Cerebellar cortex (tissue), 1 donor: Measurements from ENCODE around the gene SLC6A11.

Experiments
- DNase-seq: peaks from one replicate; pipeline ENCODE4 v3.0.0-alpha.2; 2015; ENCODE audit warnings: low spot score

SLC6A11 gene

GRCh38 chr3:10790713-10791112, 25.3 kb upstream of the SLC6A11 start:
- no peak for DNase-seq

GRCh38 chr3:10792208-10792607, 23.8 kb upstream of the SLC6A11 start:
- DNase-seq, result no peak

- no peak for DNase-seq
Measured at GRCh38 chr3:10798600-10799367, 17.2 kb upstream of the SLC6A11 start.

GRCh38 chr3:10804183-10804648, 11.8 kb upstream of the SLC6A11 start:
- DNase-seq, result no peak

- peak; percentile 89 for DNase-seq
Measured at GRCh38 chr3:10806006-10806405, 10.0 kb upstream of the SLC6A11 start.

GRCh38 chr3:10808130-10808735, 7.8 kb upstream of the SLC6A11 start:
- no peak for DNase-seq

- no peak for DNase-seq
Measured at GRCh38 chr3:10808974-10809373, 7.1 kb upstream of the SLC6A11 start.

GRCh38 chr3:10810376-10810775, 5.7 kb upstream of the SLC6A11 start:
- no peak for DNase-seq

GRCh38 chr3:10813425-10813824, 2.6 kb upstream of the SLC6A11 start:
- no peak for DNase-seq

GRCh38 chr3:10814623-10815022, 1.4 kb upstream of the SLC6A11 start:
- DNase-seq, result no peak

GRCh38 chr3:10815487-10815886, 541 bp upstream of the SLC6A11 start:
- no peak for DNase-seq

- no peak for DNase-seq
Measured at GRCh38 chr3:10816863-10817253, 830 bp downstream of the SLC6A11 start.

- DNase-seq, result no peak
Measured at GRCh38 chr3:10817506-10817905, 1.5 kb downstream of the SLC6A11 start.

- DNase-seq, result no peak
Measured at GRCh38 chr3:10822055-10822454, 6.0 kb downstream of the SLC6A11 start.

GRCh38 chr3:10822708-10823515, 6.9 kb downstream of the SLC6A11 start:
- DNase-seq, result no peak

- no peak for DNase-seq
Measured at GRCh38 chr3:10823516-10823818, 7.4 kb downstream of the SLC6A11 start.

GRCh38 chr3:10824468-10824867, 8.4 kb downstream of the SLC6A11 start:
- no peak for DNase-seq

- DNase-seq, result no peak
Measured at GRCh38 chr3:10833855-10834414, 17.9 kb downstream of the SLC6A11 start.

GRCh38 chr3:10834951-10835350, 18.9 kb downstream of the SLC6A11 start:
- DNase-seq, result no peak

- no peak for DNase-seq
Measured at GRCh38 chr3:10835406-10835805, 19.4 kb downstream of the SLC6A11 start.

GRCh38 chr3:10836676-10837075, 20.6 kb downstream of the SLC6A11 start:
- DNase-seq, result no peak

GRCh38 chr3:10837849-10838248, 21.8 kb downstream of the SLC6A11 start:
- DNase-seq, result no peak

GRCh38 chr3:10839167-10839566, 23.1 kb downstream of the SLC6A11 start:
- DNase-seq, result no peak
